Measurements from ENCODE around the gene FUOM.

- no peak for TF ChIP-seq NR3C1 (CRISPR knock-in tag; conservative IDR thresholded peaks at IDR 0.05; ENCODE audit: low read depth)
- TF ChIP-seq CTCF (IDR thresholded peaks at IDR 0.05) = no peak
- no peak for TF ChIP-seq ELF4 (CRISPR knock-in tag; IDR thresholded peaks at IDR 0.05; ENCODE audit: low read depth)
- TF ChIP-seq ZNF121 (CRISPR knock-in tag; IDR thresholded peaks at IDR 0.05) = no peak
- no peak for TF ChIP-seq SP1 (CRISPR knock-in tag; conservative IDR thresholded peaks at IDR 0.05)
- no peak for TF ChIP-seq MAX (CRISPR knock-in tag; IDR thresholded peaks at IDR 0.05)
- no peak for TF ChIP-seq IRF2 (CRISPR knock-in tag; IDR thresholded peaks at IDR 0.05; ENCODE audit: borderline replicate concordance, low read depth)
- TF ChIP-seq JUN (CRISPR knock-in tag; IDR thresholded peaks at IDR 0.05) = no peak
- TF ChIP-seq E2F1 (CRISPR knock-in tag; IDR thresholded peaks at IDR 0.05) = no peak
- no peak for TF ChIP-seq ESRRA (CRISPR knock-in tag; IDR thresholded peaks at IDR 0.05; ENCODE audit: borderline replicate concordance)
- no peak for TF ChIP-seq NR2C2 (CRISPR knock-in tag; IDR thresholded peaks at IDR 0.05)
- TF ChIP-seq, protein P1, sequence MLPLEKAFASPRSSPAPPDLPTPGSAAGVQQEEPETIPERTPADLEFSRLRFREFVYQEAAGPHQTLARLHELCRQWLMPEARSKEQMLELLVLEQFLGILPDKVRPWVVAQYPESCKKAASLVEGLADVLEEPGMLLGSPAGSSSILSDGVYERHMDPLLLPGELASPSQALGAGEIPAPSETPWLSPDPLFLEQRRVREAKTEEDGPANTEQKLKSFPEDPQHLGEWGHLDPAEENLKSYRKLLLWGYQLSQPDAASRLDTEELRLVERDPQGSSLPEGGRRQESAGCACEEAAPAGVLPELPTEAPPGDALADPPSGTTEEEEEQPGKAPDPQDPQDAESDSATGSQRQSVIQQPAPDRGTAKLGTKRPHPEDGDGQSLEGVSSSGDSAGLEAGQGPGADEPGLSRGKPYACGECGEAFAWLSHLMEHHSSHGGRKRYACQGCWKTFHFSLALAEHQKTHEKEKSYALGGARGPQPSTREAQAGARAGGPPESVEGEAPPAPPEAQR (CRISPR knock-in tag; IDR thresholded peaks at IDR 0.05) = no peak
These were observed 51.7 kb downstream of the FUOM start for GRCh38 chr10:133306097-133306476.

Measured in WTC11 (cell line).